ENCODE data around the gene ARHGEF1.
"Not testable (repeated sequence)": the region's sequence is repeated elsewhere in the genome, so short reads cannot be mapped to it uniquely, and the experiment has no call there.

ARHGEF1 gene

GRCh38 chr19:41905273-41906002 lies 22.5 kb downstream of the ARHGEF1 start:
- DNase-seq (ENCODE audit: low read depth in 2 of 2): no peak

DNA sequence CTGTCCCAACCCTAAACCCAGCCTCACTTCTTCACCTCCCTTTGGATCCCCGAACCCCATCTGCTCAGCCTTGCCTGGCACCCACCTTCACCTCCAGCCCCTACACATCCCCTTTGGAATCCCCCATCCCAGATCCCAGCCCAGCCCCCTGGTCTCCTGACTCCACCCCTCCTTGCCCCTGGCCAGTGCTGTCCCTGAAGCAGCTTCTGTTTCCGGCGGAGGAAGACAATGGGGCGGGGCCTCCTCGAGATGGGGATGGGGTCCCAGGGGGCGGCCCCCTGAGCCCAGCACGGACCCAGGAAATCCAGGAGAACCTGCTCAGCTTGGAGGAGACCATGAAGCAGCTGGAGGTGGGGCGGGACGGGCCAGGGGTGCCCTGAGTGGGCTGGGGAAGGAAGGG lies 23.3 kb downstream of the ARHGEF1 start:
- DNase-seq (ENCODE audit: low read depth in 2 of 2): no peak

GRCh38 chr19:41906916-41907680 lies 24.1 kb downstream of the ARHGEF1 start:
- DNase-seq (ENCODE audit: low read depth in 2 of 2): no peak

GRCh38 chr19:41907994-41908615 lies 25.1 kb downstream of the ARHGEF1 start:
- DNase-seq (ENCODE audit: low read depth in 2 of 2): no peak

GRCh38 chr19:41908724-41909464 lies 25.9 kb downstream of the ARHGEF1 start:
- DNase-seq (ENCODE audit: low read depth in 2 of 2): no peak

- DNase-seq (ENCODE audit: low read depth in 2 of 2): no peak
These were observed 26.7 kb downstream of the ARHGEF1 start for GRCh38 chr19:41909706-41910105.

- no peak for DNase-seq (ENCODE audit: low read depth in 2 of 2)
These were observed 27.4 kb downstream of the ARHGEF1 start for GRCh38 chr19:41910240-41910991.

DNA sequence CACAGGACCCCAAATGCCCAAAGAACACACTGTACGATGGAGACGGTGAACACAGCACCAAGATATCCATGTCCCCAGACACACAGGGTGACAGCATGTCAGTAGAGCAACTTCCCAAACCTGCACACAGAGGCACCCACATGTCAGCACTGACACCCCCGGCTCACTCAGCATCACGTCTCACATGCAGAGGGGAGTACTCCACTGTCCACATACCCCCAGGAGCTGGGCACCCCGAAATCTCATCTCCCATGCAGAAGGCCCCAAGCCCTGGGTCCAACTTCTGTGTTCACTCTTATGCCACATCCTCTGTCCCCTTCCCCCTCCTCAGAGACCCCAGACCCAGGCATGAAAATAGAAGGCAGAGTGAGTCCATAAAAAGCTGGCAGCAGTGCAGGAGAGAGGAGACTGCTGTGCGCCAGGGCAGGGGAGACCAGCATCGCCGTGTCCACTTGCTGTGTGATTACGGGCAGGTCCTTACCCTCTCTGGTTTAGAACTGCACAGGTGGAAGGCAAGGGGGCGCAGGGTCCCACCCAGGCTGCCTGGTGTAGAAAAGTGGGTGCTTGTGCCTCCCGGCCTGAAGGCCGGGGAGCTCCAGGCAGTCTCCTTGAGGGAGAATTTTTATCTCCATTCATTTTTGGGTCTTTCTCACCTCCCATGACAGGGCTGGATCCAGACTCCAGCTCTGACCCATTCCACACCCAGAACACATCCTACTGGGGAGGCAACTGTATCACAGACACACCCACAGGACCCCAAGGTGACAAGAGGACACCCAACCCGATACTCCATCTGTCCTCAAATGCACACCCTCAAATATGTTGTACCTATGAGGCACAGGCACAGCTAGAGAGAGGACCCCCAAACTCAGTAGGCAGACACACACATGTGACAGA lies 28.3 kb downstream of the ARHGEF1 start:
- no peak for DNase-seq (ENCODE audit: low read depth in 2 of 2)

GRCh38 chr19:41911889-41912731 lies 29.1 kb downstream of the ARHGEF1 start:
- no peak for DNase-seq (ENCODE audit: low read depth in 2 of 2)

- DNase-seq (ENCODE audit: low read depth in 2 of 2): no peak
These were observed 30.0 kb downstream of the ARHGEF1 start for GRCh38 chr19:41912899-41913537.

GRCh38 chr19:41913538-41914423 lies 30.8 kb downstream of the ARHGEF1 start:
- DNase-seq (ENCODE audit: low read depth in 2 of 2): no peak

DNA sequence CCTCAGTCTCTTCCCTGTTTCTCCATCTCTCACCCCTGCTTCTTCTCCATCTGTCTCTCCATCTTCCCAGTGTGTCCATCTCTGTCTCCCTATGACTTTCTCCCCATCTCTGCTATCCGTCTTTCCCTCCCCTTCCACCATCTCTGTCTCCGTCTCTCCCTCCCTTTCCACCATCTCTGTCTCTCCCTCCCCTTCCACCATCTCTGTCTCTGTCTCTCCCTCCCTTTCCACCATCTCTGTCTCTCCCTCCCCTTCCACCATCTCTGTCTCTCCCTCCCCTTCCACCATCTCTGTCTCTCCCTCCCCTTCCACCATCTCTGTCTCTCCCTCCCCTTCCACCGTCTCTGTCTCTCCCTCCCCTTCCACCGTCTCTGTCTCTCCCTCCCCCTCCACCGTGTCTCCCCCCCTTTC lies 31.4 kb downstream of the ARHGEF1 start:
- not testable (repeated sequence) for DNase-seq (ENCODE audit: low read depth in 2 of 2)

- DNase-seq (ENCODE audit: low read depth in 2 of 2): no peak
These were observed 32.2 kb downstream of the ARHGEF1 start for GRCh38 chr19:41915021-41915775.

DNA sequence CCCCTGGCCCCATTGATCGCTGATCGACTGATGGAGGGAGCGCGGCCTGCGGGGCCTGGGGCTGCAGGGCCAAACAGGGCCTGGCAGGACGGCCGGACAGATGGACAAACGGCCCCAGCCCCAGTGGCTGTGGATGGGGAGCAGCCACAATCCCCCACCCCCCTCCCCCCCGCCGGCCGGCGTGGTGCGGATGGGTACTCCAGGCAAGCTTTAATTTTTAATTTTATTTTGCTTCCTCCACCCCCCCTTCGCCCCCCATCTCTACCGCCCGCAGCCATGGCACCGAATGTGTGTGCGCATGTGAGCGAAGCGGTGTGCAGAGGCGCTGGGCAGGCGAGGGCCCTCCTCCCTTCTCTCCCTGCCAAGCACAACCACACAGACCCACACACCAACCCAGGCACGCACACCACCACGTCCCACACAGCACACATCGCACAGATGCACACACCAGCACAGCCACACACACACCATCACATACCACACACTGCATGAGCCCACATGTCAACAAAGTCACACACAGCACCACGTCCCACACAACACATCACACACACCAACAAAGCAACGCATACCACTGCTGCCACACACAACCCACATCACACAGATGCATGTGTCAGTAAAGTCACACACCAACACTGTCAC lies 32.9 kb downstream of the ARHGEF1 start:
- no peak for DNase-seq (ENCODE audit: low read depth in 2 of 2)

GRCh38 chr19:41917676-41918075 lies 34.7 kb downstream of the ARHGEF1 start:
- no peak for DNase-seq (ENCODE audit: low read depth in 2 of 2)

- DNase-seq (ENCODE audit: low read depth in 2 of 2): no peak
These were observed 35.1 kb downstream of the ARHGEF1 start for GRCh38 chr19:41918095-41918494.

All from stimulated activated CD4-positive, alpha-beta T cell treated with anti-CD3 and anti-CD28 coated beads, Interleukin-1b, Interleukin-23, amount 100 ng/mL, for 1 hour (primary cell).